Esophagus squamous epithelium (tissue), 4 donors: ENCODE results near the gene GGCX.

Source experiments
- CTCF ChIP-seq, 6 experiments: fragments of 450-650 bp in 4 of 6; fragments of 200-600 bp in 2 of 6; sonication (generic) in 2 of 6; IDR thresholded peaks; one replicate each; pipeline ENCODE4 v1.5.1; 2016 to 2019; ENCODE audit warnings: antibody characterized with exemption in 6 of 6, mild to moderate bottlenecking in 4 of 6, moderate library complexity in 4 of 6
- POLR2A ChIP-seq, 4 donors: fragments of 450-650 bp; IDR thresholded peaks; one replicate each; pipeline ENCODE4 v1.6.1; 2017; ENCODE audit warnings: antibody characterized with exemption in 4 of 4, mild to moderate bottlenecking in 4 of 4, moderate library complexity in 3 of 4

- TF ChIP-seq CTCF (IDR thresholded peaks at IDR 0.05) (no peak), POLR2A (IDR thresholded peaks at IDR 0.05) (peak in 2 of 4 donors; percentile 51 to 55)
Observed at GRCh38 chr2:85584354-85584856, 23.1 kb upstream of the GGCX start, which contains the start of gene VAMP5.
